Gastroesophageal sphincter (tissue), 4 donors: Measurements from ENCODE around the gene MAIP1. TPM values are rescaled to one million over a fixed set of nuclear protein-coding genes. Genes with fewer than 3 reads are reported as not detected.

Source experiments
- ATAC-seq: fragments of 150-250 bp; one replicate; pipeline ENCODE4 v1.9.1; 2016; ENCODE audit warnings: mild to moderate bottlenecking, moderate library complexity
- H3K27ac ChIP-seq, 4 donors: fragments of 200-600 bp; sonication (generic) in 3 of 4; 1 replicate in 3 of 4; 2 replicates in 1 of 4; pipeline ENCODE4 v1.5.1; 2016 to 2019
- H3K27me3 ChIP-seq: fragments of 200-600 bp; sonication (generic); one replicate; pipeline ENCODE4 v1.5.1; 2019
- H3K36me3 ChIP-seq, 2 donors: fragments of 200-600 bp; sonication (generic); one replicate each; pipeline ENCODE4 v1.5.1; 2019; ENCODE audit warnings: control low read depth in 1 of 2
- H3K4me1 ChIP-seq, 3 donors: fragments of 200-600 bp; sonication (generic); 1 replicate in 2 of 3; 2 replicates in 1 of 3; pipeline ENCODE4 v1.5.1; 2016 to 2019; ENCODE audit warnings: control low read depth in 2 of 3
- H3K4me3 ChIP-seq, 2 donors: fragments of 200-600 bp; sonication (generic); one replicate each; pipeline ENCODE4 v1.5.1; 2019; ENCODE audit warnings: mild to moderate bottlenecking in 1 of 2, moderate library complexity in 1 of 2
- H3K9me3 ChIP-seq, 3 donors: fragments of 200-600 bp; sonication (generic); one replicate each; pipeline ENCODE4 v1.5.1; 2017 to 2019; ENCODE audit warnings: control low read depth in 2 of 3
- EP300 ChIP-seq: sonication (generic); formaldehyde crosslinking; IDR thresholded peaks from one replicate; pipeline ENCODE4 v1.6.1; 2017; ENCODE audit warnings: antibody characterized with exemption, mild to moderate bottlenecking
- POLR2A ChIP-seq, 2 donors: fragments of 450-650 bp; IDR thresholded peaks; one replicate each; pipeline ENCODE4 v1.6.1; 2017; ENCODE audit warnings: antibody characterized with exemption in 2 of 2, mild to moderate bottlenecking in 2 of 2, moderate library complexity in 1 of 2
- POLR2AphosphoS5 ChIP-seq: sonication (generic); formaldehyde crosslinking; IDR thresholded peaks from one replicate; pipeline ENCODE4 v1.6.1; 2017; ENCODE audit warnings: antibody characterized with exemption
- WGBS, 2 donors: methylation state at CpG; one replicate each; pipeline ENCODE4 v1.1.5; 2018; ENCODE audit warnings: low coverage in 1 of 2; 5-methylcytosine and 5-hydroxymethylcytosine counted together
- total RNA-seq, 4 donors: library from RNA; depleted of rRNA; stranded (reverse); fragments of >200 nt; gene quantifications; one replicate each; pipeline ENCODE4 v1.1.0, GENCODE V29; 2016
- TF ChIP-seq, protein P1 (sequence below), 4 experiments: fragments of 200-600 bp in 2 of 4; fragments of 450-650 bp in 2 of 4; sonication (generic) in 1 of 4; IDR thresholded peaks; one replicate each; pipeline ENCODE4 v1.5.1; 2017 to 2019; ENCODE audit warnings: antibody characterized with exemption in 4 of 4, mild to moderate bottlenecking in 2 of 4, moderate library complexity in 2 of 4

Gene MAIP1
- total RNA-seq, 4 donors from 2014 or later, result 15.5 to 19.4 (median 18.0) TPM

DNA sequence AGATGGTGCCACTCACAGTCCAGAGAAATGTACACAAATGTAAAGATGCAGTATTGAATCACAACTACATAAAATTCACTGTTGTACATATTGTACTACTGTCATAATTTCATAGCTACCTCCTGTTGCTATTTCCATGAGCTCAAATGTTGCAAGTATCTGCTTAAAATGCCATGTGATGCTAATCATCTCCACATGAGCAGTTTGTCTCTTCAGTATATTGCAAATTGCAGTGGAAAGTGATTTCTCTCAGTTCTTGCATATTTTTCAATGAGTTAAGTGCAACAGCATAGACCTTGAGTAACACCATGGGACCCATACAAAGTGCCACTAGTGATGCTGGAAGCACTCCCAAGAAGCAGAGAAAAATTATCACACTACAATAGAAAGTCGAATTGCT is 51.9 kb downstream of the MAIP1 start:
- H3K27ac ChIP-seq, result no peak overlapping the region
- H3K27me3 ChIP-seq, result no peaks in the 10 kb centered on the region
- no peaks in the 10 kb centered on the region for H3K36me3 ChIP-seq
- 79 to 91% methylated on average over 1 of the region's 1 CpG for WGBS, 2 donors
- H3K4me1 ChIP-seq, result no peaks in the 10 kb centered on the region
- no peak overlapping the region for H3K4me3 ChIP-seq
- H3K9me3 ChIP-seq, result no peaks in the 10 kb centered on the region
- TF ChIP-seq, protein P1, sequence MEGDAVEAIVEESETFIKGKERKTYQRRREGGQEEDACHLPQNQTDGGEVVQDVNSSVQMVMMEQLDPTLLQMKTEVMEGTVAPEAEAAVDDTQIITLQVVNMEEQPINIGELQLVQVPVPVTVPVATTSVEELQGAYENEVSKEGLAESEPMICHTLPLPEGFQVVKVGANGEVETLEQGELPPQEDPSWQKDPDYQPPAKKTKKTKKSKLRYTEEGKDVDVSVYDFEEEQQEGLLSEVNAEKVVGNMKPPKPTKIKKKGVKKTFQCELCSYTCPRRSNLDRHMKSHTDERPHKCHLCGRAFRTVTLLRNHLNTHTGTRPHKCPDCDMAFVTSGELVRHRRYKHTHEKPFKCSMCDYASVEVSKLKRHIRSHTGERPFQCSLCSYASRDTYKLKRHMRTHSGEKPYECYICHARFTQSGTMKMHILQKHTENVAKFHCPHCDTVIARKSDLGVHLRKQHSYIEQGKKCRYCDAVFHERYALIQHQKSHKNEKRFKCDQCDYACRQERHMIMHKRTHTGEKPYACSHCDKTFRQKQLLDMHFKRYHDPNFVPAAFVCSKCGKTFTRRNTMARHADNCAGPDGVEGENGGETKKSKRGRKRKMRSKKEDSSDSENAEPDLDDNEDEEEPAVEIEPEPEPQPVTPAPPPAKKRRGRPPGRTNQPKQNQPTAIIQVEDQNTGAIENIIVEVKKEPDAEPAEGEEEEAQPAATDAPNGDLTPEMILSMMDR (IDR thresholded peaks at IDR 0.05), result no peak
- TF ChIP-seq EP300 (no peak), POLR2AphosphoS5 (no peak), POLR2A (IDR thresholded peaks at IDR 0.05) (no peak)
- no peak for ATAC-seq

DNA sequence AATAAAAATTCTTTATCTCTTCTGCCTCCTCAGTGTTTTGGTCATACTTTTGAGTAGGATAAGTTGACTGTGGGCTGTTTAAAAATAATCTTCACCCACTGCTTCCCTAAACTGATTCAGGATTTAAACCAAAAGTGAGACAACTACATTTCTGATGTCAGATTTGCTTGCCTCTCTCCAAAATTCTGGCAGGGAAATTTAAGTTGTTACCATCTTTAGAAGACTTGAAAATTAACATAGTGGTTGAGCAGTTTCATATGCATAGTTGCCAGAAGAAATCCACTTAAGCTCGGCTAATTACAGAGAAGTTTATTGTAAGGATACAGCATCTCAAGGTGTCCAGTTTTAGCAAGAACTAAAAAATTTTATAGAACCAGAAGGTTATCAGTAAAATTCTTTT is 57.0 kb downstream of the MAIP1 start:
- Histone ChIP-seq H3K9me3 (peaks cover 0 to 4% (median 0%) of the 10 kb centered on the region in 3 donors), H3K27me3 (no peaks in the 10 kb centered on the region), H3K4me1 (no peaks in the 10 kb centered on the region), H3K27ac (no peak overlapping the region), H3K4me3 (no peak overlapping the region), H3K36me3 (no peaks in the 10 kb centered on the region)
- no peak for TF ChIP-seq POLR2A (IDR thresholded peaks at IDR 0.05)
- no peak for TF ChIP-seq EP300
- TF ChIP-seq, protein P1 (IDR thresholded peaks at IDR 0.05), result no peak
- no peak for TF ChIP-seq POLR2AphosphoS5
- WGBS, 2 donors, result 92 to 95% methylated on average over 1 of the region's 1 CpG
- no peak for ATAC-seq

Other genes with a start within 250 kb of the MAIP1 start
- gene FTCDNL1, start 104.4 kb upstream of the MAIP1 start, total RNA-seq, result 1 to 10 TPM in 3 of 4 donors, under 1 TPM in 1; 0.69 to 2.3 (median 1.4) TPM
- 10 to 100 TPM; 10.9 to 13.6 (median 12.5) TPM for gene C2orf69, start 44.3 kb upstream of the MAIP1 start, total RNA-seq
- 10 to 100 TPM in 1 of 4 donors, 1 to 10 TPM in 3; 5.7 to 11.7 (median 6.3) TPM for gene TYW5, start 91 bp upstream of the MAIP1 start, total RNA-seq